WTC11 (cell line): ENCODE data around the gene SETX. TPM values are rescaled to one million over a fixed set of nuclear protein-coding genes. Genes with fewer than 3 reads are reported as not detected.

ENCODE experiments used
- ATAC-seq: fragments of 200-7000 bp; cut with Tn5 transposase; 2 replicates; pipeline ENCODE4 v1.10.0; 2021; ENCODE audit warnings: mild to moderate bottlenecking, moderate library complexity
- CTCF ChIA-PET: fragments of 300-600 bp; sonication (Branson Sonifier 250); formaldehyde crosslinking; loops from one replicate; lab custom pipeline; 2021; ENCODE audit warnings: antibody characterized with exemption; lab: Charles Lee
- POLR2A ChIA-PET: fragments of 350-600 bp; sonication (Branson Sonifier 250); formaldehyde crosslinking; loops from one replicate; lab custom pipeline; 2021; ENCODE audit warnings: antibody characterized with exemption; lab: Charles Lee
- DNase-seq: peaks from one replicate; pipeline ENCODE4 v3.0.0; 2021; ENCODE audit warnings: low spot score
- H3K27ac Mint-ChIP-seq: 2 replicates; pipeline ENCODE4 v1.8.0; 2021; ENCODE audit warnings: mixed read lengths
- H3K27me3 Mint-ChIP-seq: 2 replicates; pipeline ENCODE4 v1.8.0; 2021; ENCODE audit warnings: low read depth, mild to moderate bottlenecking, moderate library complexity, mixed read lengths
- H3K36me3 Mint-ChIP-seq: 2 replicates; pipeline ENCODE4 v1.8.0; 2021; ENCODE audit warnings: mixed read lengths
- H3K4me1 Mint-ChIP-seq: 2 replicates; pipeline ENCODE4 v1.8.0; 2022; ENCODE audit warnings: mixed read lengths
- H3K4me3 Mint-ChIP-seq: 2 replicates; pipeline ENCODE4 v1.8.0; 2021; ENCODE audit warnings: mild to moderate bottlenecking, moderate library complexity, mixed read lengths
- H3K9me3 Mint-ChIP-seq: 2 replicates; pipeline ENCODE4 v1.8.0; 2021; ENCODE audit warnings: mixed read lengths
- ATF2 ChIP-seq: sonication (generic); formaldehyde crosslinking; IDR thresholded peaks from 2 replicates; pipeline ENCODE4 v1.8.1; 2022; ENCODE audit warnings: low read depth, missing genetic modification reagents, borderline replicate concordance
- ATF3 ChIP-seq: sonication (generic); formaldehyde crosslinking; conservative IDR thresholded peaks from 2 replicates; pipeline ENCODE4 v1.8.1; 2022; ENCODE audit warnings: mild to moderate bottlenecking, missing genetic modification reagents
- CBFB ChIP-seq: sonication (generic); formaldehyde crosslinking; IDR thresholded peaks from 2 replicates; pipeline ENCODE4 v1.8.1; 2022; ENCODE audit warnings: mild to moderate bottlenecking, low read depth, missing genetic modification reagents
- CDX4 ChIP-seq: fragments of 250-450 bp; sonication (Bioruptor Pico); IDR thresholded peaks from 2 replicates; pipeline ENCODE4 v1.9.0; 2021; ENCODE audit warnings: moderate library complexity, mild to moderate bottlenecking, inconsistent platforms, borderline replicate concordance
- E2F5 ChIP-seq: sonication (generic); formaldehyde crosslinking; IDR thresholded peaks from 2 replicates; pipeline ENCODE4 v1.8.1; 2022; ENCODE audit warnings: mild to moderate bottlenecking, moderate library complexity, missing genetic modification reagents
- ELF4 ChIP-seq: sonication (generic); formaldehyde crosslinking; IDR thresholded peaks from 2 replicates; pipeline ENCODE4 v1.8.1; 2022; ENCODE audit warnings: low read depth, mild to moderate bottlenecking, moderate library complexity, missing genetic modification reagents
- GTF2I ChIP-seq: fragments of 250-450 bp; sonication (Bioruptor Pico); conservative IDR thresholded peaks from 2 replicates; pipeline ENCODE4 v1.4.0; 2021; ENCODE audit warnings: mild to moderate bottlenecking
- HMGA2 ChIP-seq: fragments of 250-450 bp; sonication (Bioruptor Pico); IDR thresholded peaks from 2 replicates; pipeline ENCODE4 v1.4.0; 2021; ENCODE audit warnings: mild to moderate bottlenecking, moderate library complexity
- IRF2 ChIP-seq: sonication (generic); formaldehyde crosslinking; IDR thresholded peaks from 2 replicates; pipeline ENCODE4 v1.8.0; 2022; ENCODE audit warnings: low read depth, missing genetic modification reagents, borderline replicate concordance
- JUN ChIP-seq: sonication (generic); formaldehyde crosslinking; IDR thresholded peaks from 2 replicates; pipeline ENCODE4 v1.8.0; 2023; ENCODE audit warnings: mild to moderate bottlenecking, missing genetic modification reagents
- PRRX2 ChIP-seq: fragments of 250-450 bp; sonication (Bioruptor Pico); IDR thresholded peaks from 2 replicates; pipeline ENCODE4 v1.8.0; 2021; ENCODE audit warnings: mild to moderate bottlenecking
- TEAD1 ChIP-seq: sonication (generic); formaldehyde crosslinking; IDR thresholded peaks from 2 replicates; pipeline ENCODE4 v1.8.0; 2022; ENCODE audit warnings: mild to moderate bottlenecking, missing genetic modification reagents
- TEAD4 ChIP-seq: sonication (generic); formaldehyde crosslinking; IDR thresholded peaks from 2 replicates; pipeline ENCODE4 v1.8.0; 2022; ENCODE audit warnings: mild to moderate bottlenecking, missing genetic modification reagents
- ZBTB21 ChIP-seq: sonication (generic); formaldehyde crosslinking; IDR thresholded peaks from 2 replicates; pipeline ENCODE4 v1.8.1; 2023; ENCODE audit warnings: mild to moderate bottlenecking, missing genetic modification reagents, borderline replicate concordance
- ZNF121 ChIP-seq: sonication (generic); formaldehyde crosslinking; IDR thresholded peaks from 2 replicates; pipeline ENCODE4 v1.8.0; 2023; ENCODE audit warnings: missing genetic modification reagents
- ZNF281 ChIP-seq: sonication (generic); formaldehyde crosslinking; IDR thresholded peaks from 2 replicates; pipeline ENCODE4 v1.8.0; 2023; ENCODE audit warnings: mild to moderate bottlenecking, missing genetic modification reagents
- ZNF416 ChIP-seq: fragments of 250-450 bp; sonication (Bioruptor Pico); IDR thresholded peaks from 2 replicates; pipeline ENCODE4 v1.9.0; 2021; ENCODE audit warnings: mild to moderate bottlenecking, inconsistent platforms
- ZSCAN18 ChIP-seq: fragments of 250-450 bp; sonication (Bioruptor Pico); IDR thresholded peaks from 2 replicates; pipeline ENCODE4 v2.1.2; 2022; ENCODE audit warnings: mild to moderate bottlenecking, moderate library complexity
- total RNA-seq: library from RNA; stranded (reverse); gene quantifications from 3 replicates; pipeline ENCODE4 v1.2.3, GENCODE V29; 2021

Gene SETX
- total RNA-seq, 1 experiment from 2014 or later = 30.1 TPM

GRCh38 chr9:132319421-132320110, 35.2 kb downstream of the SETX start:
- Mint-ChIP-seq H3K4me1 (peaks cover 18% of the 10 kb centered on the region), H3K9me3 (no peaks in the 10 kb centered on the region), H3K27ac (peak overlapping the region; percentile 42), H3K36me3 (peaks cover 18% of the 10 kb centered on the region), H3K27me3 (no peaks in the 10 kb centered on the region), H3K4me3 (peak overlapping the region; percentile 1; the same call in 1 of the 2 replicates)
- CTCF ChIA-PET = interaction anchor here (0.7 to 2.4 kb wide), 2 partner anchors 61 to 325 kb away, joined by 3 to 10 read pairs; no protein-coding TSS in a partner anchor
- DNase-seq (no peak), ATAC-seq (peak; percentile 65)
- no peak for TF ChIP-seq HMGA2 (CRISPR knock-in tag)
- no peak for TF ChIP-seq PRRX2 (CRISPR knock-in tag)
- TF ChIP-seq CBFB (CRISPR knock-in tag) = no peak
- TF ChIP-seq CDX4 (CRISPR knock-in tag) = no peak
- POLR2A ChIA-PET = no interaction called here

- ATAC-seq (no peak), DNase-seq (no peak)
- peaks cover 43% of the 10 kb centered on the region for H3K36me3 Mint-ChIP-seq
- H3K9me3 Mint-ChIP-seq = no peaks in the 10 kb centered on the region
- no peaks in the 10 kb centered on the region for H3K4me1 Mint-ChIP-seq
- no peaks in the 10 kb centered on the region for H3K27me3 Mint-ChIP-seq
- TF ChIP-seq GTF2I = no peak
- TF ChIP-seq ZNF121 (CRISPR knock-in tag) = no peak
- TF ChIP-seq ZNF281 (CRISPR knock-in tag) = no peak
- TF ChIP-seq ZNF416 (CRISPR knock-in tag) = no peak
- no peak for TF ChIP-seq IRF2
- no peak for TF ChIP-seq TEAD4 (CRISPR knock-in tag)
- TF ChIP-seq TEAD1 (CRISPR knock-in tag) = no peak
- no peak for TF ChIP-seq JUN (CRISPR knock-in tag)
- TF ChIP-seq ZSCAN18 = no peak
- TF ChIP-seq ATF2 = no peak
- TF ChIP-seq E2F5 = no peak
- no peak for TF ChIP-seq ZBTB21 (CRISPR knock-in tag)
- TF ChIP-seq ATF3 = no peak
- no peak for TF ChIP-seq ELF4 (CRISPR knock-in tag)
- POLR2A ChIA-PET = no interaction called here
- CTCF ChIA-PET = no interaction called here
- no peak overlapping the region for H3K27ac Mint-ChIP-seq
- H3K4me3 Mint-ChIP-seq = no peak overlapping the region
Observed at GRCh38 chr9:132312873-132313272, 41.9 kb downstream of the SETX start.
